HepG2 (cell line): ENCODE results near the gene GRM4. TPM values are rescaled to one million over a fixed set of nuclear protein-coding genes. Genes with fewer than 3 reads are reported as not detected.

ENCODE experiments used
- ATAC-seq: fragments of 200-7000 bp; cut with Tn5 transposase; 3 replicates; pipeline ENCODE4 v1.9.1; 2020; ENCODE audit warnings: mild to moderate bottlenecking, moderate library complexity
- BruUV-seq: library from RNA; stranded (reverse); fragments of 400-500 nt; replicated peaks from 2 replicates; lab custom pipeline; 2021; lab: Mats Ljungman, UMichigan
- CTCF ChIA-PET: fragments of 300-600 bp; formaldehyde crosslinking; extraction: SDS; loops from one replicate; lab custom pipeline; 2021; ENCODE audit warnings: low total read pairs, inconsistent platforms, low intra/inter-chr PET ratio; lab: Yijun Ruan, JAX
- POLR2A ChIA-PET: fragments of 350-600 bp; sonication (Branson Sonifier 250); formaldehyde crosslinking; loops from one replicate; lab custom pipeline; 2020; ENCODE audit warnings: antibody characterized with exemption, inconsistent platforms; lab: Yijun Ruan, JAX
- DNase-seq: peaks from one replicate; pipeline ENCODE4 v3.0.0-alpha.2; 2015; ENCODE audit warnings: low spot score
- FAIRE-seq: peaks from 3 replicates; lab custom pipeline; 2011; peaks lifted over from hg19 to GRCh38; lab: Jason Lieb, UNC
- H2AFZ ChIP-seq: one replicate; pipeline ENCODE4 v1.6.1; 2011; ENCODE audit warnings: low read length, inconsistent platforms
- H3K27ac ChIP-seq: fragments of 300-600 bp; 3 replicates; pipeline ENCODE4 v1.8.0; 2011; ENCODE audit warnings: mixed run types, mild to moderate bottlenecking, mixed read lengths, low read length, inconsistent platforms; ENCODE audit not compliant: insufficient read depth; ENCODE audit errors: extremely low read length
- H3K27me3 ChIP-seq, 2 experiments: fragments of 200-600 bp in 1 of 2; 2 replicates in 1 of 2; 3 replicates in 1 of 2; pipeline versions ENCODE4 v1.6.0 to v1.8.0; 2011; ENCODE audit warnings: low read length in 2 of 2, mild to moderate bottlenecking in 2 of 2, moderate library complexity in 2 of 2, inconsistent platforms in 1 of 2; ENCODE audit not compliant: insufficient read depth in 2 of 2, control insufficient read depth in 1 of 2
- H3K36me3 ChIP-seq, 2 experiments: fragments of 200-600 bp in 1 of 2; replicated peaks in 1 of 2; 2 replicates in 1 of 2; 3 replicates in 1 of 2; pipeline versions ENCODE4 v1.5.1 to v1.8.0; 2011; ENCODE audit warnings: low read length in 2 of 2, inconsistent platforms in 1 of 2; ENCODE audit not compliant: insufficient read depth in 2 of 2, control insufficient read depth in 1 of 2
- H3K4me1 ChIP-seq: 2 replicates; pipeline ENCODE4 v1.5.1; 2012; ENCODE audit warnings: low read length, inconsistent platforms; ENCODE audit not compliant: insufficient read depth
- H3K4me2 ChIP-seq: 2 replicates; pipeline ENCODE4 v1.6.0; 2011; ENCODE audit warnings: low read depth, low read length, inconsistent platforms
- H3K4me3 ChIP-seq, 3 experiments: fragments of 200-600 bp in 1 of 3; sonication (generic), shearing (Covaris generic) in 1 of 3; replicated peaks in 1 of 3; 2 replicates each; pipeline ENCODE4 v1.5.1; 2011 to 2016; ENCODE audit warnings: low read length in 3 of 3, inconsistent platforms in 2 of 3, low read depth in 2 of 3, mild to moderate bottlenecking in 2 of 3, control low read depth in 1 of 3, mixed read lengths in 1 of 3; ENCODE audit not compliant: insufficient read depth in 1 of 3
- H3K79me2 ChIP-seq: one replicate; pipeline ENCODE4 v1.6.1; 2011; ENCODE audit warnings: low read length, inconsistent platforms; ENCODE audit not compliant: insufficient read depth
- H3K9ac ChIP-seq: 2 replicates; pipeline ENCODE4 v1.6.0; 2011; ENCODE audit warnings: mild to moderate bottlenecking, low read depth, low read length, inconsistent platforms; ENCODE audit not compliant: insufficient read depth
- H3K9me3 ChIP-seq: 2 replicates; pipeline ENCODE4 v1.5.1; 2012; ENCODE audit warnings: mild to moderate bottlenecking, low read length
- H4K20me1 ChIP-seq: 2 replicates; pipeline ENCODE4 v1.6.0; 2011; ENCODE audit warnings: inconsistent platforms, mild to moderate bottlenecking, low read length, moderate library complexity; ENCODE audit not compliant: insufficient read depth
- CREB1 ChIP-seq, 2 experiments: fragments of 450-650 bp in 1 of 2; IDR thresholded peaks; 2 replicates each; pipeline ENCODE4 v1.6.1; 2016 to 2017; ENCODE audit warnings: control low read depth in 1 of 2, mild to moderate bottlenecking in 1 of 2, missing compliant biosample characterization in 1 of 2, missing genetic modification characterization in 1 of 2
- FOXP4 ChIP-seq: sonication (generic); formaldehyde crosslinking; IDR thresholded peaks from 2 replicates; pipeline ENCODE4 v1.4.0; 2020; ENCODE audit warnings: missing genetic modification reagents
- MBD4 ChIP-seq: IDR thresholded peaks from 2 replicates; pipeline ENCODE4 v1.6.1; 2012; ENCODE audit warnings: low read length, inconsistent platforms, borderline replicate concordance
- RBAK ChIP-seq: sonication (generic); formaldehyde crosslinking; IDR thresholded peaks from 2 replicates; pipeline ENCODE4 v1.5.1; 2020; ENCODE audit warnings: mild to moderate bottlenecking, missing genetic modification reagents
- SIN3A ChIP-seq: IDR thresholded peaks from 2 replicates; pipeline ENCODE4 v1.6.1; 2011; ENCODE audit warnings: low read depth, mild to moderate bottlenecking, control low read depth, low read length, borderline replicate concordance
- ZNF256 ChIP-seq: sonication (generic); formaldehyde crosslinking; conservative IDR thresholded peaks from 2 replicates; pipeline ENCODE4 v1.4.0; 2020; ENCODE audit warnings: missing genetic modification reagents
- ZNF30 ChIP-seq: sonication (generic); formaldehyde crosslinking; IDR thresholded peaks from 2 replicates; pipeline ENCODE4 v1.5.0; 2020; ENCODE audit warnings: mild to moderate bottlenecking, missing genetic modification reagents
- ZNF382 ChIP-seq: sonication (generic); formaldehyde crosslinking; IDR thresholded peaks from 2 replicates; pipeline ENCODE4 v1.5.0; 2020; ENCODE audit warnings: missing genetic modification reagents, mild to moderate bottlenecking, borderline replicate concordance
- ZNF629 ChIP-seq: sonication (generic); formaldehyde crosslinking; conservative IDR thresholded peaks from 2 replicates; pipeline ENCODE4 v1.5.0; 2020; ENCODE audit warnings: missing genetic modification reagents
- ZNF841 ChIP-seq: sonication (generic); formaldehyde crosslinking; IDR thresholded peaks from 2 replicates; pipeline ENCODE4 v1.8.1; 2023; ENCODE audit warnings: missing genetic modification reagents, borderline replicate concordance
- WGBS: methylation state at CpG from one replicate; pipeline ENCODE4 v1.1.6; 2017; ENCODE audit warnings: low lambda C conversion rate; 5-methylcytosine and 5-hydroxymethylcytosine counted together
- in situ Hi-C: cut with HindIII; loops from 2 replicates; pipeline ENCODE4 v1.10.0; 2017; ENCODE audit warnings: low pct_unique_long_range_greater_than_20kb; ENCODE audit not compliant: extremely low pct_ligation_motif_present
- intact Hi-C: fragments of 100-400 bp; cut with micrococcal nuclease; formaldehyde crosslinking; loops from one replicate; pipeline ENCODE4 v1.10.0; 2022; ENCODE audit not compliant: unreplicated experiment
- polyA plus RNA-seq, 8 experiments: library from polyadenylated mRNA; depleted of rRNA in 3 of 8; stranded (reverse) in 7 of 8; unstranded in 1 of 8; fragments of >200 nt; fragmentation: Illumina TruSeq in 4 of 8; extraction: Trizol in 4 of 8; gene quantifications; 2 replicates each; pipeline versions ENCODE4 v1.2.1 to v1.2.3, GENCODE V29; 2011 to 2016; ENCODE audit warnings: low read depth in 4 of 8, missing spikeins in 1 of 8, mixed read lengths in 1 of 8; ENCODE audit not compliant: insufficient read depth in 1 of 8
- total RNA-seq, 5 experiments: library from RNA; depleted of rRNA; stranded (reverse); fragments of >200 nt; fragmentation: Illumina TruSeq; extraction: Trizol; gene quantifications; 2 replicates each; pipeline ENCODE4 v1.2.3, GENCODE V29; 2016; ENCODE audit warnings: low read depth in 1 of 5

Gene GRM4
- total and polyA plus RNA-seq, 2 of the 13 experiments (the other 11 are each of a cell fraction or from before 2014, with no cell fraction given): not detected

DNA sequence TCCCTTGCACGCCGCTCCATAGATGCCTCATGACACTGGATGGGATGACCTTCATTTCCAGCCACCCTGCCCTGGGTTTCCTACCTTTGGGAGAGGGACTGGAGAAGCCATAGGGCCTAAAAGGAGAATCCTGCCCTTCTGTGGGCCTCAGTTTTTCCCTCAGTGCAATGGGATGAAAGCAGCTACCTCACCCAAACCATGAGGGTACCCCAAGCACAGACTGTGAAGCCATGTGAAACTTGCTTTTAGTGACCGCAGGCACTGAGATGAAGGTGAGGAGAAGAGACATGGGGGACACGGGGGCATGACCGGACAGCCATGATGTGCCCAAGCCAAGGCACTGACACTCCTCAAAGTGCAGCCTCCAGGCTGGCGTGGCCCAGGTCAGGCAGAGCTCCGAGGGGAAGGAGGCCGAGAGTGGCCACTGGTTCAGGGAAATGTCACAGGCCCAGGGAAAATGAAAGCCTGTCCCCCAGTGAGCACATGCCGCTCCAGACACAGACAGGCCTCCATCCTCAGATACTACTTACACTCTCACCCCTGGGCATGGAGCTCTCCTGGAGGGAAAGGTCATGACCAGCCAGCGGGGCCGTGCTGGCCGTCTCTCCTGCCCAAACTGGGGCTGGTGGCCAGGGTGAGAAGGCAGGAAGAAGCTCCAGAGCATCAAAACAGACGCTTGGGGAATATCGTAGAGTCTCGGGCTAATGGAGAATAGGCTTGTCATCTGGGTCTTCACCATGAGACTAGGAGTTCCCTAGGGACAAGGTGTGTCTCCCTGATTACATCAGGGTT lies 116.2 kb downstream of the GRM4 start:
- no peak for DNase-seq
- no TSS peak for BruUV-seq

GRCh38 chr6:34028691-34029360 lies 117.1 kb downstream of the GRM4 start:
- Histone ChIP-seq H3K9ac (no peak overlapping the region), H2AFZ (no peak overlapping the region), H3K4me2 (no peak overlapping the region), H4K20me1 (no peaks in the 10 kb centered on the region), H3K36me3 (no peaks in the 10 kb centered on the region), H3K9me3 (no peaks in the 10 kb centered on the region), H3K27ac (no peak overlapping the region), H3K27me3 (peaks cover 12 to 60% of the 10 kb centered on the region in 2 experiments), H3K4me3 (no peak overlapping the region), H3K79me2 (no peaks in the 10 kb centered on the region), H3K4me1 (no peaks in the 10 kb centered on the region)
- no TSS peak for BruUV-seq
- 0 out of 2 replicates have a peak, but pooled peaks have one; percentile 22 for TF ChIP-seq CREB1 (IDR thresholded peaks at IDR 0.05)
- no peak for TF ChIP-seq CREB1 (CRISPR knock-in tag; IDR thresholded peaks at IDR 0.05)
- no peak for TF ChIP-seq MBD4
- no peak for TF ChIP-seq RBAK (CRISPR knock-in tag)
- TF ChIP-seq ZNF841 (CRISPR knock-in tag): no peak
- no peak for TF ChIP-seq FOXP4
- no peak for TF ChIP-seq ZNF256 (CRISPR knock-in tag)
- intact Hi-C loops: no loop called here
- WGBS: 61% methylated on average over 14 of the region's 18 CpGs
- FAIRE-seq (no peak), DNase-seq (no peak), ATAC-seq (no peak)
- ChIA-PET CTCF (interaction anchor here (1.2 to 2.2 kb wide), 2 partner anchors 61 to 260 kb away, joined by 3 to 11 read pairs; no protein-coding TSS in a partner anchor), POLR2A (no interaction called here)
- in situ Hi-C loops: loop anchor here (5.0 kb wide), 1 partner anchor 62 kb away; no protein-coding TSS in a partner anchor

More for the DNA sequence above, 116.2 kb downstream of the GRM4 start:
- Histone ChIP-seq H3K9ac (no peak overlapping the region), H3K27me3 (peaks cover 10 to 58% of the 10 kb centered on the region in 2 experiments), H3K36me3 (no peaks in the 10 kb centered on the region), H3K4me3 (no peak overlapping the region), H2AFZ (no peak overlapping the region), H3K4me1 (no peaks in the 10 kb centered on the region), H3K79me2 (no peaks in the 10 kb centered on the region), H3K9me3 (no peaks in the 10 kb centered on the region), H4K20me1 (no peaks in the 10 kb centered on the region), H3K27ac (no peak overlapping the region), H3K4me2 (no peak overlapping the region)
- intact Hi-C loops: no loop called here
- WGBS: 36% methylated on average over 15 of the region's 15 CpGs
- no peak for TF ChIP-seq SIN3A
- no peak for TF ChIP-seq CREB1 (IDR thresholded peaks at IDR 0.05)
- no peak for TF ChIP-seq CREB1 (CRISPR knock-in tag; IDR thresholded peaks at IDR 0.05)
- peak; percentile 53; the same call in 1 of the 2 replicates for TF ChIP-seq ZNF629 (CRISPR knock-in tag)
- TF ChIP-seq ZNF30 (CRISPR knock-in tag): 0 out of 2 replicates have a peak, but pooled peaks have one; percentile 42
- no peak for TF ChIP-seq ZNF382 (CRISPR knock-in tag)
- ChIA-PET POLR2A (no interaction called here), CTCF (interaction anchor here (1.2 kb wide), 1 partner anchor 62 kb away, joined by 3 read pairs; no protein-coding TSS in a partner anchor)
- ATAC-seq: no peak
- in situ Hi-C loops: loop anchor here (5.0 kb wide), 1 partner anchor 62 kb away; no protein-coding TSS in a partner anchor
- FAIRE-seq: no peak
